Measurements from ENCODE around the gene ASPHD2.
"Not testable (repeated sequence)": the region's sequence is repeated elsewhere in the genome, so short reads cannot be mapped to it uniquely, and the experiment has no call there.

Gene ASPHD2

GRCh38 chr22:26436903-26437515 lies 7.9 kb downstream of the ASPHD2 start:
- Histone ChIP-seq H3K36me3 (ENCODE audit: control insufficient read depth, insufficient read depth, low read length) (peaks cover 11% of the 10 kb centered on the region; the same call in 1 of the 2 replicates), H3K9ac (ENCODE audit: low read length) (no peak overlapping the region), H3K27ac (ENCODE audit: low read depth, low read length) (no peak overlapping the region), H3K4me3 (ENCODE audit: low read depth, low read length) (no peak overlapping the region), H3K4me1 (ENCODE audit: control insufficient read depth, insufficient read depth, low read length) (no peaks in the 10 kb centered on the region), H3K27me3 (ENCODE audit: control insufficient read depth, insufficient read depth, low read length) (no peaks in the 10 kb centered on the region), H3K9me3 (ENCODE audit: control insufficient read depth, insufficient read depth, low read depth, low read length) (no peaks in the 10 kb centered on the region)

- no peaks in the 10 kb centered on the region for H3K4me1 ChIP-seq (ENCODE audit: control insufficient read depth, insufficient read depth, low read length)
- no peak overlapping the region for H3K27ac ChIP-seq (ENCODE audit: low read depth, low read length)
- H3K27me3 ChIP-seq (ENCODE audit: control insufficient read depth, insufficient read depth, low read length): no peaks in the 10 kb centered on the region
- H3K9me3 ChIP-seq (ENCODE audit: control insufficient read depth, insufficient read depth, low read depth, low read length): no peaks in the 10 kb centered on the region
- H3K36me3 ChIP-seq (ENCODE audit: control insufficient read depth, insufficient read depth, low read length): peaks cover 11% of the 10 kb centered on the region; the same call in 1 of the 2 replicates
- H3K4me3 ChIP-seq (ENCODE audit: low read depth, low read length): no peak overlapping the region
- no peak overlapping the region for H3K9ac ChIP-seq (ENCODE audit: low read length)
Measured at GRCh38 chr22:26437694-26438392, 8.8 kb downstream of the ASPHD2 start.

- H3K9ac ChIP-seq (ENCODE audit: low read length); H3K36me3 ChIP-seq (ENCODE audit: control insufficient read depth, insufficient read depth, low read length); H3K27me3 ChIP-seq (ENCODE audit: control insufficient read depth, insufficient read depth, low read length); H3K27ac ChIP-seq (ENCODE audit: low read depth, low read length); H3K9me3 ChIP-seq (ENCODE audit: control insufficient read depth, insufficient read depth, low read depth, low read length); H3K4me3 ChIP-seq (ENCODE audit: low read depth, low read length); H3K4me1 ChIP-seq (ENCODE audit: control insufficient read depth, insufficient read depth, low read length): not testable (repeated sequence)
Measured at GRCh38 chr22:26438776-26439175, 9.7 kb downstream of the ASPHD2 start.

GRCh38 chr22:26439559-26439958 lies 10.5 kb downstream of the ASPHD2 start:
- Histone ChIP-seq H3K27ac (ENCODE audit: low read depth, low read length) (no peak overlapping the region), H3K9ac (ENCODE audit: low read length) (no peak overlapping the region), H3K27me3 (ENCODE audit: control insufficient read depth, insufficient read depth, low read length) (no peaks in the 10 kb centered on the region), H3K4me3 (ENCODE audit: low read depth, low read length) (no peak overlapping the region), H3K36me3 (ENCODE audit: control insufficient read depth, insufficient read depth, low read length) (no peaks in the 10 kb centered on the region; the same call in 1 of the 2 replicates), H3K4me1 (ENCODE audit: control insufficient read depth, insufficient read depth, low read length) (no peaks in the 10 kb centered on the region), H3K9me3 (ENCODE audit: control insufficient read depth, insufficient read depth, low read depth, low read length) (no peaks in the 10 kb centered on the region)

- Histone ChIP-seq H3K9ac (ENCODE audit: low read length) (no peak overlapping the region), H3K27ac (ENCODE audit: low read depth, low read length) (no peak overlapping the region), H3K4me1 (ENCODE audit: control insufficient read depth, insufficient read depth, low read length) (no peaks in the 10 kb centered on the region), H3K4me3 (ENCODE audit: low read depth, low read length) (no peak overlapping the region), H3K27me3 (ENCODE audit: control insufficient read depth, insufficient read depth, low read length) (no peaks in the 10 kb centered on the region), H3K36me3 (ENCODE audit: control insufficient read depth, insufficient read depth, low read length) (no peaks in the 10 kb centered on the region; the same call in 1 of the 2 replicates), H3K9me3 (ENCODE audit: control insufficient read depth, insufficient read depth, low read depth, low read length) (no peaks in the 10 kb centered on the region)
Measured at GRCh38 chr22:26442086-26442756, 13.2 kb downstream of the ASPHD2 start.

GRCh38 chr22:26443901-26444690 lies 15.0 kb downstream of the ASPHD2 start:
- Histone ChIP-seq H3K9me3 (ENCODE audit: control insufficient read depth, insufficient read depth, low read depth, low read length) (no peaks in the 10 kb centered on the region), H3K27me3 (ENCODE audit: control insufficient read depth, insufficient read depth, low read length) (no peaks in the 10 kb centered on the region), H3K36me3 (ENCODE audit: control insufficient read depth, insufficient read depth, low read length) (no peaks in the 10 kb centered on the region; the same call in 1 of the 2 replicates), H3K4me1 (ENCODE audit: control insufficient read depth, insufficient read depth, low read length) (no peaks in the 10 kb centered on the region), H3K27ac (ENCODE audit: low read depth, low read length) (no peak overlapping the region), H3K4me3 (ENCODE audit: low read depth, low read length) (no peak overlapping the region), H3K9ac (ENCODE audit: low read length) (no peak overlapping the region)

GRCh38 chr22:26444777-26445176 lies 15.7 kb downstream of the ASPHD2 start:
- Histone ChIP-seq H3K9ac (ENCODE audit: low read length) (no peak overlapping the region), H3K27me3 (ENCODE audit: control insufficient read depth, insufficient read depth, low read length) (no peaks in the 10 kb centered on the region), H3K9me3 (ENCODE audit: control insufficient read depth, insufficient read depth, low read depth, low read length) (no peaks in the 10 kb centered on the region), H3K36me3 (ENCODE audit: control insufficient read depth, insufficient read depth, low read length) (no peaks in the 10 kb centered on the region; the same call in 1 of the 2 replicates), H3K27ac (ENCODE audit: low read depth, low read length) (no peak overlapping the region), H3K4me1 (ENCODE audit: control insufficient read depth, insufficient read depth, low read length) (no peaks in the 10 kb centered on the region), H3K4me3 (ENCODE audit: low read depth, low read length) (no peak overlapping the region)

GRCh38 chr22:26445577-26446275 lies 16.7 kb downstream of the ASPHD2 start:
- Histone ChIP-seq H3K4me3 (ENCODE audit: low read depth, low read length) (no peak overlapping the region), H3K4me1 (ENCODE audit: control insufficient read depth, insufficient read depth, low read length) (no peaks in the 10 kb centered on the region), H3K36me3 (ENCODE audit: control insufficient read depth, insufficient read depth, low read length) (peaks cover under 1% of the 10 kb centered on the region; the same call in 1 of the 2 replicates), H3K27ac (ENCODE audit: low read depth, low read length) (no peak overlapping the region), H3K27me3 (ENCODE audit: control insufficient read depth, insufficient read depth, low read length) (no peaks in the 10 kb centered on the region), H3K9ac (ENCODE audit: low read length) (no peak overlapping the region), H3K9me3 (ENCODE audit: control insufficient read depth, insufficient read depth, low read depth, low read length) (no peaks in the 10 kb centered on the region)

GRCh38 chr22:26446808-26447515 lies 17.9 kb downstream of the ASPHD2 start:
- Histone ChIP-seq H3K9ac (ENCODE audit: low read length) (no peak overlapping the region), H3K4me1 (ENCODE audit: control insufficient read depth, insufficient read depth, low read length) (no peaks in the 10 kb centered on the region), H3K27me3 (ENCODE audit: control insufficient read depth, insufficient read depth, low read length) (no peaks in the 10 kb centered on the region), H3K9me3 (ENCODE audit: control insufficient read depth, insufficient read depth, low read depth, low read length) (no peaks in the 10 kb centered on the region), H3K36me3 (ENCODE audit: control insufficient read depth, insufficient read depth, low read length) (peaks cover 11% of the 10 kb centered on the region), H3K4me3 (ENCODE audit: low read depth, low read length) (no peak overlapping the region), H3K27ac (ENCODE audit: low read depth, low read length) (no peak overlapping the region)

All from HUES6 (cell line).